CD4-positive, alpha-beta T cell (primary cell): ENCODE results near the gene POLA1. TPM values are rescaled to one million over a fixed set of nuclear protein-coding genes. Genes with fewer than 3 reads are reported as not detected.

ENCODE experiments used
- ATAC-seq: fragments of 200-7000 bp; cut with Tn5 transposase; one replicate; pipeline ENCODE4 v1.10.0; 2022; ENCODE audit warnings: mild to moderate bottlenecking; ENCODE audit not compliant: poor library complexity
- CTCF ChIA-PET: fragments of 350-600 bp; sonication (Branson Sonifier 250); formaldehyde crosslinking; loops from one replicate; lab custom pipeline; 2021; ENCODE audit warnings: antibody characterized with exemption, inconsistent platforms; lab: Charles Lee
- POLR2A ChIA-PET: fragments of 350-600 bp; sonication (Branson Sonifier 250); formaldehyde crosslinking; loops from one replicate; lab custom pipeline; 2021; ENCODE audit warnings: antibody characterized with exemption, inconsistent platforms; lab: Charles Lee
- DNase-seq, 14 experiments: peaks; one replicate each; pipeline ENCODE4 v3.0.0-alpha.2; 2013 to 2020; ENCODE audit warnings: mixed read lengths in 2 of 14
- H3K27ac ChIP-seq, 2 donors: one replicate each; pipeline versions ENCODE4 v1.5.1 to v1.7.0; 2013; ENCODE audit warnings: low read length in 2 of 2, low read depth in 1 of 2, mild to moderate bottlenecking in 1 of 2
- H3K27me3 ChIP-seq, 2 experiments: 1 replicate in 1 of 2; 2 replicates in 1 of 2; pipeline versions ENCODE4 v1.6.1 to v1.7.0; 2013; ENCODE audit warnings: low read length in 2 of 2, control low read depth in 1 of 2, mild to moderate bottlenecking in 1 of 2, moderate library complexity in 1 of 2; ENCODE audit not compliant: insufficient read depth in 2 of 2, control insufficient read depth in 1 of 2
- H3K36me3 ChIP-seq: one replicate; pipeline ENCODE4 v1.6.1; 2013; ENCODE audit warnings: low read length, control low read depth; ENCODE audit not compliant: insufficient read depth
- H3K4me1 ChIP-seq: one replicate; pipeline ENCODE4 v1.6.1; 2013; ENCODE audit warnings: low read length, control low read depth; ENCODE audit not compliant: insufficient read depth
- H3K4me3 ChIP-seq: one replicate; pipeline ENCODE4 v1.5.1; 2013; ENCODE audit warnings: mild to moderate bottlenecking, low read length, moderate library complexity
- H3K9me3 ChIP-seq, 2 experiments: 1 replicate in 1 of 2; 2 replicates in 1 of 2; pipeline versions ENCODE4 v1.6.1 to v1.7.0; 2013; ENCODE audit warnings: low read length in 2 of 2, mild to moderate bottlenecking in 2 of 2, control low read depth in 1 of 2, moderate library complexity in 1 of 2; ENCODE audit not compliant: control insufficient read depth in 1 of 2, insufficient read depth in 1 of 2
- H3K27ac Mint-ChIP-seq: one replicate; pipeline ENCODE4 v1.8.0; 2020; ENCODE audit warnings: mixed read lengths
- H3K27me3 Mint-ChIP-seq: one replicate; pipeline ENCODE4 v1.8.0; 2021; ENCODE audit warnings: mixed read lengths
- H3K36me3 Mint-ChIP-seq: one replicate; pipeline ENCODE4 v1.8.0; 2021; ENCODE audit warnings: low read depth, mixed read lengths
- H3K4me1 Mint-ChIP-seq: one replicate; pipeline ENCODE4 v1.8.0; 2021; ENCODE audit warnings: low read depth, mixed read lengths
- H3K4me3 Mint-ChIP-seq: one replicate; pipeline ENCODE4 v1.8.0; 2020; ENCODE audit warnings: mild to moderate bottlenecking, mixed read lengths
- H3K9me3 Mint-ChIP-seq: one replicate; pipeline ENCODE4 v1.8.0; 2020; ENCODE audit warnings: mixed read lengths
- intact Hi-C, 2 experiments: fragments of 100-400 bp; cut with DNase I in 1 of 2; cut with micrococcal nuclease in 1 of 2; formaldehyde crosslinking; loops; one replicate each; pipeline versions ENCODE4 v1.15.1 to v1.9.0; 2023 to 2025; cut with DNase I, micrococcal nuclease
- total RNA-seq, 174 experiments: library from RNA in 2 of 174; stranded (reverse) in 2 of 174; gene quantifications; one replicate each; pipeline ENCODE4 v1.2.3 and lab custom pipeline; 2021 to 2026
- TF ChIP-seq, protein P1 (sequence below): fragments of 200-600 bp; IDR thresholded peaks from one replicate; pipeline ENCODE4 v1.8.0; 2022; ENCODE audit warnings: antibody characterized with exemption, mild to moderate bottlenecking

POLA1 gene
- total RNA-seq, 2 experiments from 2014 or later = 4.7 TPM

DNA sequence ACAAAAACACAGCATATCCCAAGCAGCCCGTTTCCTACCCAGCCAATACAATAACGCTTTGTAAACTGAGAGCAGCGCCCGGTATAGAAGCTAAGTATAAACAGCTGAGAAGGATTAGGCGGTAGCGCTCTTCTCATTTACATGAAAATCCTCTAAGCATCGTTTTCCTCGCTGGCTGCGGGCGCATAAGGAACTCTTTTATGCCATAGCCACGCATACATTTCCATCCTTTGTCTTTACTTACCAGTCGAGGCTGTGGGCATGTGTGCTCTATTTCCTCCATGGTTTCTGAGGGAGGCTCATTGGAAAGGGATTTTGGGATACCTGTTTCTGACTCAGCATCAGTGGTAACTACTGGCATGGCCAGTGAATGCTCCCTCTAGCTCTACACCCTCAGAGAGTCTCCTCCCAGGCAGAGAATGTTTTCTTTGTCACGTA, 47.0 kb upstream of the POLA1 start:
- no peaks in the 10 kb centered on the region for H3K36me3 ChIP-seq
- no peaks in the 10 kb centered on the region for H3K9me3 ChIP-seq
- ChIA-PET CTCF (no interaction called here), POLR2A (interaction anchor here (0.7 kb wide), 1 partner anchor 204 kb away, joined by 3 read pairs; no protein-coding TSS in a partner anchor)
- ATAC-seq = peak; percentile 43
- Mint-ChIP-seq H3K4me3 (peak overlapping the region; percentile 86), H3K27ac (no peak overlapping the region), H3K36me3 (no peaks in the 10 kb centered on the region), H3K27me3 (peaks cover 16% of the 10 kb centered on the region), H3K4me1 (peaks cover 16% of the 10 kb centered on the region), H3K9me3 (no peaks in the 10 kb centered on the region)
- DNase-seq = peak in 2 of 14 experiments; percentile 4 to 10
- peaks cover 0 to 3% of the 10 kb centered on the region in 2 experiments for H3K27me3 ChIP-seq
- intact Hi-C loops = no loop called here
- H3K27ac ChIP-seq = no peak overlapping the region
- H3K4me1 ChIP-seq = peaks cover 13% of the 10 kb centered on the region
- H3K4me3 ChIP-seq = peak overlapping the region; percentile 34
- TF ChIP-seq, protein P1, sequence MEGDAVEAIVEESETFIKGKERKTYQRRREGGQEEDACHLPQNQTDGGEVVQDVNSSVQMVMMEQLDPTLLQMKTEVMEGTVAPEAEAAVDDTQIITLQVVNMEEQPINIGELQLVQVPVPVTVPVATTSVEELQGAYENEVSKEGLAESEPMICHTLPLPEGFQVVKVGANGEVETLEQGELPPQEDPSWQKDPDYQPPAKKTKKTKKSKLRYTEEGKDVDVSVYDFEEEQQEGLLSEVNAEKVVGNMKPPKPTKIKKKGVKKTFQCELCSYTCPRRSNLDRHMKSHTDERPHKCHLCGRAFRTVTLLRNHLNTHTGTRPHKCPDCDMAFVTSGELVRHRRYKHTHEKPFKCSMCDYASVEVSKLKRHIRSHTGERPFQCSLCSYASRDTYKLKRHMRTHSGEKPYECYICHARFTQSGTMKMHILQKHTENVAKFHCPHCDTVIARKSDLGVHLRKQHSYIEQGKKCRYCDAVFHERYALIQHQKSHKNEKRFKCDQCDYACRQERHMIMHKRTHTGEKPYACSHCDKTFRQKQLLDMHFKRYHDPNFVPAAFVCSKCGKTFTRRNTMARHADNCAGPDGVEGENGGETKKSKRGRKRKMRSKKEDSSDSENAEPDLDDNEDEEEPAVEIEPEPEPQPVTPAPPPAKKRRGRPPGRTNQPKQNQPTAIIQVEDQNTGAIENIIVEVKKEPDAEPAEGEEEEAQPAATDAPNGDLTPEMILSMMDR = no peak

DNA sequence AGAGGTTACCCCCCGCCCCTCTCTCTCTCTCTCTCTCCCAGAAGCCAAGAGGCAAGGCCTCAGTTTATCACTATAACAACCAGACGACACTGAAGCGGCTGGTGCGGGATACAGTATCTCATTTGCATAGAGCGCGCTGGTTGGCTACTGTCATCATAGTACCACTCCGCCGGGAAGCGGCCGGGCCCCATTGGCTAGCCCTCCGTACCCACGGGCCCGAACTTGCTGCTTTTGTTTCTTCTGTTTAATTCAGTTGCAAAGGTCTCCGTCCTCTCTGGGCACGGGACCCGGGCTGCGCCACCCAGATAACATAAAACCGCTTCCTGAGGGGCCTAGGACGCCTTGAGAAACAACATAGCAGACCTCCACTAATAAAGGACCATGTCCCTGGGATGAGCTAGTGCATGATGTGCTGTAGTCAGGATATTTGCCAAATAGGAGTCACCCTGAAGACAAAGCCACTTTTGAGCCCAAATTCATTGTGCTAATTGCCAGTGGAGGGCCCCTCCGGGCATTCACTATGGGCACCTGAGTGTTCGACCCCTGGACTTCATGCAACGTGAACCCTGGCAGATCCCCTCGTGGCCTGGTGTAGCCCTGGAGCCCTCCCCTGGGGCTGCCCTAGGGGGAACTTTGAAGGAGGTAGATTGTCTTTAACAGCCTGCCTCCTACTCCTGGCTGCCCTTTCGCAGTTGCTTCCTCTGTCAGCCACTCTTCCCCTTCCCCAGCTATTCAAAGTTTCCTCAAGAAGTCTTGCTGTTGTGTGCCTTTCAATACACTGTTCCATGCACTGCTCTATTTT, 46.3 kb upstream of the POLA1 start, which contains the start of gene PCYT1B:
TSS of gene PCYT1B (minus strand) at position 91 of the 802 bp plus-strand sequence. CDS start 242 bp downstream, outside the sequence.
- peaks cover 0 to 3% of the 10 kb centered on the region in 2 experiments for H3K27me3 ChIP-seq
- H3K36me3 Mint-ChIP-seq = no peaks in the 10 kb centered on the region
- intact Hi-C loops = no loop called here
- ATAC-seq = peak; percentile 99
- TF ChIP-seq, protein P1 = no peak
- ChIA-PET POLR2A (interaction anchor here (0.7 kb wide), 1 partner anchor 204 kb away, joined by 3 read pairs; no protein-coding TSS in a partner anchor), CTCF (no interaction called here)
- no peak within 1 kb of the TSS for H3K27ac ChIP-seq
- peaks cover 13% of the 10 kb centered on the region for H3K4me1 ChIP-seq
- peaks cover 16% of the 10 kb centered on the region for H3K4me1 Mint-ChIP-seq
- no peak within 1 kb of the TSS for H3K27ac Mint-ChIP-seq
- H3K36me3 ChIP-seq = no peaks in the 10 kb centered on the region
- no peaks in the 10 kb centered on the region for H3K9me3 ChIP-seq
- DNase-seq = peak; percentile 11 to 71 (median 39)
- H3K9me3 Mint-ChIP-seq = no peaks in the 10 kb centered on the region
- H3K4me3 ChIP-seq = peak within 1 kb of the TSS; percentile 34
- H3K27me3 Mint-ChIP-seq = peaks cover 16% of the 10 kb centered on the region
- peak within 1 kb of the TSS; percentile 86 for H3K4me3 Mint-ChIP-seq

DNA sequence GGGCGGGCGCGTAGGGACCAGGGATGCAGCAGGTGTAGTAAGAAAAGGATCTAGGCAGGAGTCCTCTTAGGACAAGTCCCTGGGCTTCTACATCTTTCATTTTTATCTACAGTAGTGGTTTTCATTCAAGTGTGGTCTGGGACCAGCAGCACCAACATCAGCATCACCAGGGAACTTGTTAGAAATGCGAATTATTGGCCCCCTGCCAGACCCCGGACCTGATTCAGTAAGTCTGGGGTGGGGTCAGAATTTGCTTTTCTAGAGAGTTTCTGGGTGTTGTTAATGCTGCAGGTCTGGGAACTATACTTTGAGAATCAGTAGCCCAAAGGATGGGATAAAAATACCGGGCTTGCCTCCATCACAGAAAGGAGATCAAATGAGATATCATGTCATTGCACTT, 45.2 kb upstream of the POLA1 start:
- Histone ChIP-seq H3K27ac (no peak overlapping the region), H3K27me3 (peaks cover 0 to 3% of the 10 kb centered on the region in 2 experiments), H3K9me3 (no peaks in the 10 kb centered on the region), H3K4me1 (peaks cover 13% of the 10 kb centered on the region), H3K4me3 (no peak overlapping the region), H3K36me3 (no peaks in the 10 kb centered on the region)
- Mint-ChIP-seq H3K9me3 (no peaks in the 10 kb centered on the region), H3K27ac (no peak overlapping the region), H3K36me3 (no peaks in the 10 kb centered on the region), H3K4me3 (no peak overlapping the region), H3K27me3 (peaks cover 16% of the 10 kb centered on the region), H3K4me1 (peaks cover 16% of the 10 kb centered on the region)
- ATAC-seq (no peak), DNase-seq (no peak)
- ChIA-PET POLR2A (no interaction called here), CTCF (no interaction called here)
- TF ChIP-seq, protein P1 = no peak
- intact Hi-C loops = no loop called here
